Left colon (tissue), 2 donors: ENCODE measurements around the gene RMP24. TPM values are rescaled to one million over a fixed set of nuclear protein-coding genes. Genes with fewer than 3 reads are reported as not detected.
"Not testable (repeated sequence)": the region's sequence is repeated elsewhere in the genome, so short reads cannot be mapped to it uniquely, and the experiment has no call there.

Experiments
- ATAC-seq: fragments of 200-7000 bp; cut with Tn5 transposase; one replicate; pipeline ENCODE4 v1.9.1; 2020; ENCODE audit warnings: mild to moderate bottlenecking, moderate library complexity
- DNase-seq, 2 donors: peaks; one replicate each; pipeline ENCODE4 v3.0.0-alpha.2; 2020
- intact Hi-C, 2 donors: fragments of 100-400 bp; cut with DNase I in 1 of 2; cut with micrococcal nuclease in 1 of 2; formaldehyde crosslinking; loops; one replicate each; pipeline versions ENCODE4 v1.11.2 to v1.14.0; 2022; cut with DNase I, micrococcal nuclease
- microRNA-seq, 2 donors: library from miRNA; unstranded; fragments of <30 nt; microRNA quantifications; one replicate each; pipeline versions ENCODE4 v1.1.0 to v1.2.0, GENCODE V29; 2020
- total RNA-seq, 2 donors: library from RNA; stranded (reverse); fragmentation: NEBNext Ultra II Directional; extraction: Animal tissue kit (Norgen Biotek cat#: 25700); gene quantifications; one replicate each; pipeline ENCODE4 v1.2.1, GENCODE V29; 2021
- donor health status: DM: no; HTN: no; CAD: no.
- donor health status: DM: yes; HTN: yes; CAD: no.

The RMP24 gene

DNA sequence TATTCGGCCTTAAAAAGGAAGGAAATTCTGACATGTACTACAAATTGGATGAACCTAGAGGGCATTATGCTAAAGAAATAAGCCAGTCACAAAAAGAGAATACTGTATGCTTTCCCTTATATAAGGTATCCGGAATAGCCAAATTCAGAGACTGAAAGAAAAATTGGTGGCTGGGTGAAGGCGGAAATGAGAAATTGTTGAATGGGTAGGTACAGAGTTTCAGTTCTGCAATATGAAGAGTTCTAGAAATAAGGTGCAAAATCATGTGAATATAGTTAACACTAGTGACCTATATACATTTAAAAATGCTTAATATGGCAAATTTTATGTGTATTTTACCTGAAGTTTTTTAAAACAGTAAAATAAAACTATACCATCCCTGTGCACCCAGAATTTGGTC lies 43.1 kb downstream of the RMP24 start:
- ATAC-seq: no peak
- DNase-seq: no peak
- intact Hi-C loops: loop anchor here in 1 of 2 donors (5.0 kb wide), 1 partner anchor 267 kb away; no protein-coding TSS in a partner anchor

DNA sequence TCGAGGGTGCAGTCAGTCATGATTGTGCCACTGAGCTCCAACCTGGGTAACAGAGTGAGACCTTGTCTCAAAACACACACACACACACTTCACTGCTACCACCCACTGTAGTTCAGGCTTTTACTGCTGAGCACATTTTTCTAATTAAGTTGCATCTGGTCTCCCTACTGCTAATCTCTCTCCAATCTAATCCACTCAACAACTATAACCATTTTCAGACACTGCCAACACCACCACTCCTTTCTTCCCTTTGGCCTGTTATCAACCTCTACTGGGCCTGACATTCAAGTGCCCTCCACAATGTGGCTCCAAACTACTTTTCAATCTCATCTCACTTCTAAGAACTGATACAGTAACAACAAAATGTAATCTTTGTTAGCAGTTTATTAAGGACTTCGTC lies 44.8 kb downstream of the RMP24 start:
- ATAC-seq (no peak), DNase-seq (no peak)
- intact Hi-C loops: loop anchor here in 1 of 2 donors (5.0 kb wide), 1 partner anchor 265 kb away; no protein-coding TSS in a partner anchor

DNA sequence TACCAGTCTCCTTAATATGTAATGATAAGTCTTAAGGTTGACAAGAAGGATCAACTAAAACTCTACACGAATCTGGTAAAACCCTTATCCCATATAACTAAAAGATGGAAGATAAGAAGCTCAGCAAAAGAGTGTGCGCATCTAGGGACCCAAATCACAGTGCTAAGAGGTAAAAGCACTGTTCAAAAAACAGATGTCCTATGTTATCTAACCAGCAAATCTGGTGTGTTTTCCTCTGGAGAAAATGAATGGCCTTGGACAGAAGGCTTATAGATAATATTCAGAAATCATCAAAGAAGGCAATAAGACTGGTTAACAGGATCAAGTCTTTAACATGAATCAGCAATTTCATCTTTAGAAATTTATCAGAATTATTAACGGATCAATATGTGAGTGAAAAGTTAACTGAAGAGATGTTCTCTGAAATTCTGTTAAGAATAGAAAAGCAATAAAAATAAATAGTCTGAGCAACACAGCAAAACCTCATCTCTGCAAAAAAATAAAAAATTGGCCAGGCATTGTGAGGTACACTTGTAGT lies 47.8 kb downstream of the RMP24 start:
- no peak for DNase-seq
- ATAC-seq: no peak
- intact Hi-C loops: no loop called here

DNA sequence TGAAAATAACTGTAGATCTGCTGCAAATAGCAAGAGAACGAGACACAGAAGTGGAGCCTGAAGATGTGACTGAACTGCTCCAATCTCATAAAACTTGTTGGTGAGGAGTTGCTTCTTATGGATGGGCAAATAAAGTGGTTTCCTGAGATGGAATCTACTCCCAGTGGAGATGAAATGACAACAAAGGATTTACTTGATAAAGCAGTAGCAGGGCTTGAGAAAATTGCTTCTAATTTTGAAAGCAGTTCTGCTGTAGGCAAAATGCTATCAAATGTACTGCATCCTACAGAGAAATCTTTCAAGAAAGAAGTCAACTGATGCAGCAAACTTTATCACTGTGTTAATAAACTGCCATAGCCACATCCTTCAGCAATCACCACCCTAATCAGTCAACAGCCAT lies 50.9 kb downstream of the RMP24 start:
- DNase-seq (no peak), ATAC-seq (no peak)
- intact Hi-C loops: no loop called here

DNA sequence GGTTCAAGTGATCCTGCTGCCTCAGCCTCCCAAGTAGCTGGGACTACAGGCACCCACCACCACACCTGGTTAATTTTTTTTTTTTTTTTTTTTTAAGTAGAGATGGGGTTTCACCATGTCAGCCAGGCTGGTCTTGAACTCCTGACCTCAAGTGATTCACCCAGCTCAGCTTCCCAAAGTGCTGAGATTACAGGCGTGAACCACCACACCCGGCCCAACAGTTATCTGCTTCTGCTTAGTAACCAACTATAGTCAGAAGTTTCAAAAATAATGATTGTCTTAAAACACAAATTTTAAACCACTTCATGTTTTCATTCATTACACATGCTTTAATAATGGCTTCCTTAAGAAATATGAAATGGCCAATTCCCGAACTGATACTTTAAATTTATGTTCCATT lies 51.8 kb downstream of the RMP24 start:
- ATAC-seq, DNase-seq, intact Hi-C loops: not testable (repeated sequence)

DNA sequence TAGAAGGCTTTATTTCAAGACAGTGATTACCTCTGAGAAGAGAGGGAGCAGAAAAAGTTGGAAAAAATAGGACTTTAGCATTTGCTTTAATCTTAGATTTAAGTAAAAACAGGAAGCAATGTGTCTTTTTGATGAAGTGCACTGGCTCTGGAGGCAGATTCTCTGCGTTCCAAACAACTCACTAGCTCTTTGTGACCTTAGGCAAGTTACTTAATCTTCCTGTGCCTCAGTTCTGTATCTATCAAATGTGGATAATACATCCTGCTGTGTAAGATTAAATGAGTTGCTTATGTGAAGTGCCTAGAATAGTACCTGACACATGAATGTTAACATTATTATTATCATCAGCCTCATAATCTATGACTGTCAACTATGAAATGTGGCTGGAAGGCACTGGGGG lies 52.5 kb downstream of the RMP24 start:
- intact Hi-C loops: no loop called here
- DNase-seq (no peak), ATAC-seq (no peak)

DNA sequence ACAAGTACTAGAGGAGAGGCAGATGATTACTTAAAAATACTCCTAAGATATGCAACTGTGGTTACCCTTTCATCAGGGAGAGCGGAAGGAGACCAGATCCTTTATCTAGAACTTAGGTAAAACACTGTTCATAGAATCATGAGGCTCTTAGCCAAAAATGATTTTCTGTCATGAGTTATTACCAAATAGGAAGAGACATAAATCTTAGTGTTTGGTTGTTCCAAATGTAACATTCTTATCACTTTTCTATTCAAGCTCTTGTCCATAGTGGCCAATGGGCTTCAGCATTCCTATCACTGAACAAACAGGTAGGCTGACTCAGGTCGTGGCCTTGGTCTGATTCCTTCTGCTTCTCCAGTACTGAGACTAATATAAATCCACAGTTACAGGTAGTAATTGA lies 56.4 kb downstream of the RMP24 start:
- DNase-seq (no peak), ATAC-seq (no peak)
- intact Hi-C loops: no loop called here

Small RNA genes within 50 kb of the gene (microRNA-seq; reads per million reads assigned to microRNA genes)
- gene MIR3929: 0 reads per million in 2 donors

Other genes starting within 250 kb of the RMP24 start
- gene RPRD1A, start 94.9 kb downstream of the RMP24 start, total RNA-seq: 10 to 100 TPM; 32.3 to 32.5 TPM
- gene SLC39A6, start 156.7 kb downstream of the RMP24 start, total RNA-seq: 10 to 100 TPM; 11.0 to 11.4 TPM
- 10 to 100 TPM; 36.3 to 39.9 TPM for gene ELP2, start 157.2 kb downstream of the RMP24 start, total RNA-seq
- 1 to 10 TPM; 5.6 to 5.7 TPM for gene MOCOS, start 214.8 kb downstream of the RMP24 start, total RNA-seq